Astrocyte (in vitro differentiated cells and primary cell): ENCODE data around the gene PCNX1. TPM values are rescaled to one million over a fixed set of nuclear protein-coding genes. Genes with fewer than 3 reads are reported as not detected.

Experiments
- DNase-seq: peaks from one replicate; pipeline ENCODE4 v3.0.0-alpha.2; 2010; ENCODE audit warnings: low read depth
- FAIRE-seq: peaks from 2 replicates; lab custom pipeline; 2011; peaks lifted over from hg19 to GRCh38; lab: Jason Lieb, UNC
- H2AFZ ChIP-seq: 2 replicates; pipeline ENCODE4 v1.6.0; 2012; ENCODE audit warnings: low read depth, low read length, inconsistent platforms
- H3K27ac ChIP-seq: 2 replicates; pipeline ENCODE4 v1.5.1; 2011; ENCODE audit warnings: low read depth, low read length, inconsistent platforms
- H3K27me3 ChIP-seq: 2 replicates; pipeline ENCODE4 v1.6.0; 2011; ENCODE audit warnings: low read length, inconsistent platforms; ENCODE audit not compliant: insufficient read depth
- H3K36me3 ChIP-seq: 2 replicates; pipeline ENCODE4 v1.5.1; 2011; ENCODE audit warnings: low read length, inconsistent platforms; ENCODE audit not compliant: insufficient read depth
- H3K4me1 ChIP-seq: 2 replicates; pipeline ENCODE4 v1.5.1; 2011; ENCODE audit warnings: low read length, inconsistent platforms; ENCODE audit not compliant: insufficient read depth
- H3K4me2 ChIP-seq: 2 replicates; pipeline ENCODE4 v1.6.0; 2012; ENCODE audit warnings: low read length, inconsistent platforms
- H3K4me3 ChIP-seq: 2 replicates; pipeline ENCODE4 v1.5.1; 2011; ENCODE audit warnings: low read depth, mild to moderate bottlenecking, low read length, inconsistent platforms; ENCODE audit not compliant: insufficient read depth
- H3K79me2 ChIP-seq: 2 replicates; pipeline ENCODE4 v1.6.0; 2012; ENCODE audit warnings: mild to moderate bottlenecking, low read length, inconsistent platforms; ENCODE audit not compliant: insufficient read depth
- H3K9ac ChIP-seq: 2 replicates; pipeline ENCODE4 v1.6.0; 2012; ENCODE audit warnings: mild to moderate bottlenecking, low read length, inconsistent platforms
- H3K9me3 ChIP-seq: 2 replicates; pipeline ENCODE4 v1.5.1; 2012; ENCODE audit warnings: low read depth, mild to moderate bottlenecking, low read length, inconsistent platforms; ENCODE audit not compliant: insufficient read depth
- H4K20me1 ChIP-seq: 2 replicates; pipeline ENCODE4 v1.6.0; 2012; ENCODE audit warnings: low read length, inconsistent platforms; ENCODE audit not compliant: insufficient read depth
- H3K27ac Mint-ChIP-seq: one replicate; pipeline ENCODE4 v1.8.0; 2021; ENCODE audit warnings: mild to moderate bottlenecking, mixed read lengths; ENCODE audit not compliant: unreplicated experiment
- H3K27me3 Mint-ChIP-seq: one replicate; pipeline ENCODE4 v1.8.0; 2021; ENCODE audit warnings: low read depth, mixed read lengths; ENCODE audit not compliant: unreplicated experiment
- H3K36me3 Mint-ChIP-seq: one replicate; pipeline ENCODE4 v1.8.0; 2021; ENCODE audit warnings: low read depth, mixed read lengths; ENCODE audit not compliant: unreplicated experiment
- H3K4me1 Mint-ChIP-seq: one replicate; pipeline ENCODE4 v1.8.0; 2021; ENCODE audit warnings: low read depth, mixed read lengths; ENCODE audit not compliant: unreplicated experiment
- H3K4me3 Mint-ChIP-seq: one replicate; pipeline ENCODE4 v1.8.0; 2021; ENCODE audit warnings: mild to moderate bottlenecking, moderate library complexity, mixed read lengths; ENCODE audit not compliant: unreplicated experiment
- H3K9me3 Mint-ChIP-seq: one replicate; pipeline ENCODE4 v1.8.0; 2021; ENCODE audit warnings: mild to moderate bottlenecking, mixed read lengths; ENCODE audit not compliant: unreplicated experiment
- CTCF ChIP-seq: IDR thresholded peaks from 2 replicates; pipeline ENCODE4 v1.5.1; 2011; ENCODE audit warnings: low read depth, mild to moderate bottlenecking, inconsistent platforms, low read length, moderate library complexity; ENCODE audit not compliant: insufficient read depth
- EZH2 ChIP-seq: IDR thresholded peaks from 2 replicates; pipeline ENCODE4 v1.6.1; 2012; ENCODE audit warnings: mild to moderate bottlenecking, low read length, inconsistent platforms; ENCODE audit not compliant: insufficient read depth
- total RNA-seq: library from RNA; stranded (reverse); gene quantifications from 2 replicates; pipeline ENCODE4 v1.2.1, GENCODE V29; 2021

The PCNX1 gene
- total RNA-seq, 1 donor from 2014 or later, result 91.3 TPM

DNA sequence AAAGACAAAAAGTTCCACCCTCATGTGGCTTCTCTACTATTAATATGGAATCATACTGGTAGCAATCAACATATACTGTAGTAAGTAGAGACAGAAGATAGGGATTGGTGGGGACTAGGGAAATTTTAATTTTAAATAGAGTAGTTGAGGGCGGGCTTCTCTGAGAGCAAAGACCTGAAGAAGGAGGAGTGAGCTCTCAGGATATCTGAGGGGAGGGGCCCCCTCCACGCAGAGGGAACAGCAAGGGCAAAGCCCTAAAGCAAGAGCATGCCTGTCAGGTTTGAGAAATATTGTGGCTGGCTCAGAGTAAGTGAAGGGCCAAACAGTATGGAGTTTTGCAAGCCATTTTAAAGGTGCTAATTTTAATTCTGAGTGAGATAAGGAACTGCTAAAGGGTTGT lies 64.3 kb downstream of the PCNX1 start:
- H3K27ac Mint-ChIP-seq, result peak overlapping the region; percentile 29
- no peak for FAIRE-seq
- H3K4me3 ChIP-seq, result no peak overlapping the region
- TF ChIP-seq EZH2, result no peak
- no peak for TF ChIP-seq CTCF
- no peak overlapping the region for H3K4me3 Mint-ChIP-seq
- no peaks in the 10 kb centered on the region for H3K9me3 Mint-ChIP-seq
- no peak overlapping the region for H3K9ac ChIP-seq
- no peak overlapping the region for H3K27ac ChIP-seq
- H4K20me1 ChIP-seq, result peaks cover 37% of the 10 kb centered on the region
- no peaks in the 10 kb centered on the region for H3K4me1 ChIP-seq
- peaks cover 30% of the 10 kb centered on the region for H3K79me2 ChIP-seq
- H3K27me3 ChIP-seq, result no peaks in the 10 kb centered on the region
- H3K4me1 Mint-ChIP-seq, result peaks cover 3% of the 10 kb centered on the region
- H3K4me2 ChIP-seq, result no peak overlapping the region
- no peak overlapping the region for H2AFZ ChIP-seq
- peaks cover 9% of the 10 kb centered on the region for H3K36me3 ChIP-seq
- no peak for DNase-seq
- no peaks in the 10 kb centered on the region for H3K27me3 Mint-ChIP-seq
- peaks cover 5% of the 10 kb centered on the region for H3K36me3 Mint-ChIP-seq
- no peaks in the 10 kb centered on the region for H3K9me3 ChIP-seq

- Mint-ChIP-seq H3K27ac (peak overlapping the region; percentile 70), H3K4me3 (no peak overlapping the region), H3K36me3 (peaks cover 12% of the 10 kb centered on the region), H3K9me3 (no peaks in the 10 kb centered on the region), H3K4me1 (peaks cover 3% of the 10 kb centered on the region), H3K27me3 (no peaks in the 10 kb centered on the region)
- Histone ChIP-seq H3K27me3 (no peaks in the 10 kb centered on the region), H3K4me3 (no peak overlapping the region), H3K9me3 (no peaks in the 10 kb centered on the region), H3K79me2 (peaks cover 22% of the 10 kb centered on the region), H3K36me3 (peaks cover 15% of the 10 kb centered on the region), H2AFZ (no peak overlapping the region), H4K20me1 (peaks cover 30% of the 10 kb centered on the region), H3K9ac (no peak overlapping the region), H3K4me1 (no peaks in the 10 kb centered on the region), H3K4me2 (no peak overlapping the region), H3K27ac (no peak overlapping the region)
- DNase-seq (peak; percentile 60), FAIRE-seq (peak; percentile 98)
- no peak for TF ChIP-seq EZH2
- peak; percentile 96 for TF ChIP-seq CTCF
Observed at GRCh38 chr14:70972107-70972976, 65.1 kb downstream of the PCNX1 start.

GRCh38 chr14:70976591-70976990 lies 69.3 kb downstream of the PCNX1 start:
- H2AFZ ChIP-seq, result no peak overlapping the region
- H3K9me3 ChIP-seq, result no peaks in the 10 kb centered on the region
- no peak overlapping the region for H3K4me3 Mint-ChIP-seq
- TF ChIP-seq CTCF (no peak), EZH2 (no peak)
- H3K4me1 Mint-ChIP-seq, result peaks cover 3% of the 10 kb centered on the region
- DNase-seq, result no peak
- H3K4me2 ChIP-seq, result no peak overlapping the region
- no peaks in the 10 kb centered on the region for H3K27me3 Mint-ChIP-seq
- H3K4me3 ChIP-seq, result no peak overlapping the region
- H3K27ac ChIP-seq, result no peak overlapping the region
- FAIRE-seq, result no peak
- no peak overlapping the region for H3K9ac ChIP-seq
- no peaks in the 10 kb centered on the region for H3K4me1 ChIP-seq
- peaks cover 12% of the 10 kb centered on the region for H3K36me3 Mint-ChIP-seq
- H3K79me2 ChIP-seq, result peaks cover 45% of the 10 kb centered on the region
- no peaks in the 10 kb centered on the region for H3K27me3 ChIP-seq
- no peak overlapping the region for H3K27ac Mint-ChIP-seq
- peaks cover 29% of the 10 kb centered on the region for H3K36me3 ChIP-seq
- H4K20me1 ChIP-seq, result peaks cover 44% of the 10 kb centered on the region
- no peaks in the 10 kb centered on the region for H3K9me3 Mint-ChIP-seq
